Eye (tissue), 1 donor: ENCODE measurements around the gene DOCK4.
"Not testable (repeated sequence)": the region's sequence is repeated elsewhere in the genome, so short reads cannot be mapped to it uniquely, and the experiment has no call there.

Experiments used
- DNase-seq: peaks from one replicate; pipeline ENCODE4 v3.0.0-alpha.2; 2015

Gene DOCK4

DNA sequence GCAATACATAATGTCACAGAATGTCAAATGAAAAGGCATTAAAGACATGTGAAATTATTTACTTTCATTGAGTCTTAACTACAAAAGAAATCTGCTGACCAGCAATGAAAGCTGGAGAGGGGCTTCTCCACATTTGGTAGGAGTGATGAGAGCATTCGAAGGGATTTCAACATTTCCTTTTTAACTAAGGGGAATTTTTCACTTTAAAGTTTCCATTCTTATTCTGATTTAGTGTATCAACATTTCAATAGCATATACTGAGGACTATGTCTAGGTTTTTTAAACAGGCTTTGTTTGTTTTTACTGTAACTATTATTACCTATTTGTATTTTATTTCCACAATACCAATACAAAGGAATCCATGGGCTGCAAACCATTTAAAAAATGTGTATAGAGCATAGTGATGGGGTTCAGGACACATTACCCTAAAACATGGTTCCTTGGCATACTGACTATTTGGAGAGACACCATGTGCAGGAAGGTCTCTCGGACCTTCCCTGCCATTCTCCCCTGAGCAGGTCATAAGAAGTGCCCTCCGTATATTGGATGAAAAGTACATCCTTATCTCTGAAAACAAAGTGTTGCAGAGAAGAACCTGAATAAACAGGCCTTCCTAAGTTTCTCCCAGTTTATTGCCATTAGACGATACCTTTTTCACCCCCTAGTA, 278.7 kb downstream of the DOCK4 start:
- no peak for DNase-seq

GRCh38 chr7:111920329-111920728, 285.9 kb downstream of the DOCK4 start:
- no peak for DNase-seq

GRCh38 chr7:111919631-111920179, 286.5 kb downstream of the DOCK4 start:
- no peak for DNase-seq

DNA sequence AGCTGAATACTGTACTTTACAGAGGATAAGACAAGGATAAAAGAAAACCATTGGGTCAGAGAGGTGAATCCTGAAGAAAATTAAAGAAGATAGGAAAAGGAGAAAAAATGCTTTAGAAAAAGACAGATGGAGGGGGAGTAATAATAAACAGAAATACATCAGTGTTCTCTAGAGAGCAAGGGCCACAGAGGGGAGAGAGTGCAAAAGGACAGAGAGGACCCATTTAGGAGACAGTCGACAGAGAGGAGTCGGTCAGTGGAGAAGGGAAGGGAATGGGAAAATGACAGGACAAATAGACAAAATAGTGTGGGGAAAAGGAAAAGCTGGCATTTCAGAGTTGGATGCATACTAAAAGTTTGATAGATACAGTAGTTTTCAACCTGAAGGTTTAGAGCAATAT, 287.0 kb downstream of the DOCK4 start:
- no peak for DNase-seq

GRCh38 chr7:111918461-111918860, 287.7 kb downstream of the DOCK4 start:
- DNase-seq, result no peak

- DNase-seq, result not testable (repeated sequence)
Observed at GRCh38 chr7:111917404-111917803, 288.8 kb downstream of the DOCK4 start.

- no peak for DNase-seq
Observed at GRCh38 chr7:111914291-111914690, 291.9 kb downstream of the DOCK4 start.

DNA sequence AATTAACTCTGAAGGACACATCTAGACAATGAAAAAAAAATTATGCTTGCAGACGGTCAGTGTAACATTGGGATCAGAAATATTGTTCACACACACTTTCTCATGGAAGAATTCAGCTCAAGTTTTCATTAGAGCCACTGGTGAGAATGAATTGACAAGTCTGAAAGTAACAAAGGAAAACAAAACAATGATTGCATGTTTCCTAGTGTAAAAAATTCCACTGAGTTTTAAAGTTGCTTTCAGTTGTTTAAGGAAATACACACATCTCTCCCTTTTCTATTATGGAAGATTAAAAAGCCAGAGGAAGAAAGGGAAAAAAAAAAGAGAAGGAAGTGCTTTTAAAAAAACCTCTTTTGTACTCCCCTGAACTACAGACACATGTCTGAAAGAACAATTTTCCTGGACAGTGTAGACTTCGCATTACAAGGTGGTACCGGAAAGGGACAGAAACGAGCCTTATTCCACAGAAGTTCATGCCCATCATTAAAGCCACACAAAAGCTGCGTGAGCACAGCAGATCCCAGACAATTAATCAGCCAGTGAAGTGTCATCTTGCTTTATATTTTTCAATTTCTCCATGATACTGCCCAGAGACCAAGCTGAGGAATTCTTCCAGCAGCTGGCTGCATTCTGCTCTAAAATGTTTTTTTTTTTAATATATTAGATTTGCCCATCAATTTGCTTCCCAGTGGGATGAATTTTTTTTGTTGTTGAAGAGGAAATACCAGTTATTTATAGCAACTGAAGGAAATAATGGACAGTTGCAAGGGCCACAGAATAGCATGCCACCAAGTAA, 294.8 kb downstream of the DOCK4 start:
- no peak for DNase-seq

DNA sequence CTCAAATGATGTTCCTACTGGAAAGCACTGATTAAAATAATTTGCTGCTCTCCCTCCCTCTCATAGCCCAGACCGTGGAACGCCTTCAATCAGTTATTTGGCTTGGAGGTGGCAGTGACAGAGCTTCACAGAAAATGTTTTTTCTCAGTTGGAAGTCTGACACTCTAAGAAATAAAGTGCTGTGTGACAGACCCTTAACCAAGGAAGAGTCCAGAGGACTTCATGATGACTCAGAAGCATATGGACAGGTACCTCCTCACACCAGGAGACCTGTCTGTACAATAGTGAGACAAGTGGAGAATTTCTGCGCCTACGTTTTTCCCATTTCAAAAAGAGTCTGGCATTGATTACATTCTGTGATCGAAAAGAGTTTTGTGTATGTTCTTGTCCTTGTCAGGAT, 295.5 kb downstream of the DOCK4 start:
- no peak for DNase-seq

DNA sequence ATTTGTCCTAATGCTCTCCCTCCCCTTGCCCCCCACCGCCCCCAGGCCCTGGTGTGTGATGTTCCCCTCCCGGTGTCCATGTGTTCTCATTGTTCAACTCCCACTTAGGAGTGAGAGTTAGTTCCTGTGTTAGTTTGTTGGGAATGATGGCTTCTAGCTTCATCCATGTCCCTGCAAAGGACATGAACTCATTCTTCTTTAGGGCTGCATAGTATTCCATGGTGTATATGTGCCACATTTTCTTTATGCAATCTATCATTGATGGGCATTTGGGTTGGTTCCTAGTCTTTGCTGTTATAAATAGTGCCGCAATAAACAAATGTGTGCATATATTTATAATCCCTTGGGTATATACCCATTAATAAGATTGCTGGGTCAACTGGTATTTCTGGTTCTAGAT, 297.5 kb downstream of the DOCK4 start:
- DNase-seq, result not testable (repeated sequence)

- no peak for DNase-seq
Observed at GRCh38 chr7:111903797-111904196, 302.4 kb downstream of the DOCK4 start.

DNA sequence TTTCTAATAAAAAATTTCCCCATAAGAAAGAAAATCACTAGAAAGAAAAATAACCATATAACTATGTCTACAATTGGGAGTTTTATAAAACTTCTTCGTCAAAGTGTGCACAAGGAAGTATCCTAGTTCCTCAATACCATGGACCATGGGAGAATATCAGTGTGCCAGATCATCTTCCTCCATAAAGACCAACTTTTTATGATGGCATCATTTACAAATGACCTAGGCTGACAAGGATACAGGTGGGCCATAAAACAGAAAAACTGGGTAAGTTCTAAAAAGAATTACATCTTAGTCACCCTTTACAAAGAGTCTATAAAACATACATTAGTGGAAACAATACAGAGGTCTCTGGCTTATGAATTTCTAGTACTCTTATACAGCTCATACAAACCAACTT, 303.2 kb downstream of the DOCK4 start:
- no peak for DNase-seq

DNA sequence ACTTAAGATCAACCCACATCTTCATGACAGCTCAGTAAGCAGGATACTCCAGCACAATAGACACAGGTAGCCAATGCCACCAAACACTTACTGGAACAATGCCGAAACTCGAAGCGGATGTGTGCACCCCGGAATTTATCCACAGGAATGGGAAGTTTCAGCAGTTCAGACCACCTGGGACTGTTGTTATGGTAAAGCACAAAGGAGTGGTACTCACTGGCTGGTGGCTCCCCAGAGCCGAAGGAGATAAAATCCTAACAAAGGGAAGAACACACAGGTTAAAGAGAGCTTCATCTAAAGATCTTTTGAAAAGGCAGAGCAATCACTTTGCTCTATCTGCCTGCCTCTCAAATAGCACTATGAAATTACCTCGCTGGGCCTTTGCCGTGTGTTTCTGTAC, 305.9 kb downstream of the DOCK4 start:
- no peak for DNase-seq

- no peak for DNase-seq
Observed at GRCh38 chr7:111895049-111895448, 311.1 kb downstream of the DOCK4 start.

GRCh38 chr7:111894518-111894917, 311.7 kb downstream of the DOCK4 start:
- DNase-seq, result no peak

- DNase-seq, result no peak
Observed at GRCh38 chr7:111893190-111893589, 313.0 kb downstream of the DOCK4 start.

- no peak for DNase-seq
Observed at GRCh38 chr7:111892588-111892987, 313.6 kb downstream of the DOCK4 start.

DNA sequence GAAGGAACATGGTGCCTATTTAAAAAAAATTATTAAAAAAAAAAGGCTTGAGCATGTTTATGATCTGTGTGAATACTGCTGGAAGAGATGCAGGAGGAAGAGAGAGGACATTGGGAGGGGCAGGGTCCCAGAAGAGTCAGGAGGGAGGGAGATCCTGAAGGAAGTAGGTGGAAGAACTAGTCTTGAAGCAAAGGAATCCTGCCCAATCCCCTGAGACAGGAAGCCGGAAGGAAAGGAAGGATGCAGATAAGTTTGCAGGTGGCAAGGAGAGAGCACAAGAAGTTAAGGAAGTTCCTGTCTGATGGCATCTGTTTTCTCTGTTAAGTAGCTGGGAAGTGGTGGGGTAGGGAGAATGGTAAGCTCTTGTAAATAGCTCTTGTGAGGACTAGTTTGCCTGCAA, 318.5 kb downstream of the DOCK4 start:
- no peak for DNase-seq

DNA sequence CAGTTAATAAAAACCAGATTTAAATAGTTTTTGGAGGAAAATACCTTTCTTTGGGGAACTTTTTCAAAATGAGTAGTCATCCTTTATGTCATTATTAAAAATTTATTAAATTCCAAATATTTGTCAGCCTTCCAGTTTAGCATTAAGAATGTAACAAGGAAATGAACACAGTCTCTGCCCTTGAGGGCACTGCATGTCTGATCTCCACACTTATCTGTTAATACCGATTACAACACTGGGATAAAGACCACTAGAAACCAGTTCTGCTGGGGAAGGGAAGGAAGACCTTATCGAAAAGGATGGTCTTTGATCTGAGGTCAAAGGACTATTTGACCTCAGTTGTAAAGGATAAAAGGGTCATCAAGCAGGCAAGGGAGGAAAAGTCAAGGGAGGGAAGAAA, 320.0 kb downstream of the DOCK4 start:
- no peak for DNase-seq

DNA sequence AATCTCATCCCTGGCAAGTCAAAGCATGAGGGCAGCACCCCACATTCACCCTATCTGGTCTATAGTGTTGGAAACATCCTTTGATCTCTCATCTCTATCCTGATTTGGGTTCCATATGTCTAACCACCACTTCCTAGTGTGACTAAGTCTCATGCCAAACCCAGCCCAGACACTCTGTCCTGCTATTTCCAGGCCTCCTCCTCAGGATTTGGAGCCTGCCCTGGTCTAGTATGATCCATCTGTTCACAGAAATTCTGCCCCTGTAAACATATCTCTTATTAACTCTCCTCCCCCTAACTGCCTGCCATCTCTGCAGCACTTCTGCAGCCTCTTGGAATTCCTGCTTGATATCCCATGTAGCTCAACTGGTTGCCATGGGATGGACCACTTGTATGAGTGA, 323.0 kb downstream of the DOCK4 start:
- no peak for DNase-seq

DNA sequence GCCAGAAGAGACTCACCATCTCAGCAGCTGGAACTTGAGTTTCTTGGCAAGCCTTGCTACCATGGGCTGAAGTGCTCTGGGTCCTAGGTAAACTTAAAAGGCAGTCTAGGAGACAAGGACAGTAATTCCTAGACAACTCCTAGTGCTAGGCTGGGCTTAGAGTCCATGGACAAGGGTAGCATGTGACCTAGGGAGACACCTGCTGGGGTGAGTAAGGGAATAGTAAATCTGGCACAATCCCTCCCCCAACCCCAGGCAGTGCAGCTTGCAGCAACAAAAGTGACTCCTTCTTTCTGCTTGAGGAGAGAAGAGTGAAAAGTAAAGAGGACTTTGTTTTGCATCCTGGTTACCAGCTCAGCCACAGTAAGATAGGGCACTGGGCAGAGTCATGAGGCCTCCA, 327.4 kb downstream of the DOCK4 start:
- no peak for DNase-seq

GRCh38 chr7:111877931-111878330, 328.3 kb downstream of the DOCK4 start:
- no peak for DNase-seq

- DNase-seq, result no peak
Observed at GRCh38 chr7:111873963-111874690, 332.1 kb downstream of the DOCK4 start.

DNA sequence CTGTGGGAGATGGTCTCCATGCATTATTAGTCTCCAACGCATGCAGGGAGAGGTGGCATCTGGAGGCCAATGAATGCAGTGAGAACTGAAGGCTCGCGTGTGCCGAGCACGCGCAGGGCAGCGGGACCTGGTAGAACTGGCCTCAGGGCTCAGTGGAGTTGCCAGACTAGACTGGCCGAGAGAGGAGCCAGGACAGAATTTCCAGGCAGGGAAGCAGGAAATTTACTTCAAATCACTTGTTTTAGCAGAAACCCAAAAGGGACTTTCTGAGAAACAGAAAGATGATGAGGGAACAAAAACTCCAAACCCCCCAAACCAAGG, 332.9 kb downstream of the DOCK4 start:
- no peak for DNase-seq
